ENCODE results near the gene PKD2.

DNA sequence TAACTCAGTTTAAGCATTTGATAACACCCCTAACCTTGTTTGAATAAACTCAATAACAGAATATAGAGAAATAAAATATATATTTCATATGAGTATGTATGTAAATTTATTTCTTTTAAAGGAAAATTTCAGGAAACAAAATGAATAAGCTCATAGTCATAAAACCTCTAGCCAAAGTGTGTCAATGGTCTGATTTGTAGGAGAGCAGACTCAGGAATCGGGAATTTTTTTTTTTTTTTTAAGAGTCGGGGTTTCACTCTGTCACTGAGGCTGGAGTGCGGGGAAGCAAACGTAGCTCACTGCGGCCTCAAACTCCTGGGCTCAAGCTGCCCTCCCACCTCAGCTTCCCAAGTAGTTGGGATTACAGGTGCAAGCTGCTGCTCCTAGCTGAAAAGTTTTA is 2.4 kb downstream of the PKD2 start:
- TF ChIP-seq POLR2AphosphoS5 (IDR thresholded peaks at IDR 0.05), result no peak
- no peak for TF ChIP-seq EZH2 (IDR thresholded peaks at IDR 0.05; ENCODE audit: borderline replicate concordance, insufficient read depth, low read length, poor library complexity, severe bottlenecking)
- no peak for TF ChIP-seq CTCF (IDR thresholded peaks at IDR 0.05; ENCODE audit: poor library complexity, severe bottlenecking)
- TF ChIP-seq SMC3 (conservative IDR thresholded peaks at IDR 0.05; ENCODE audit: poor library complexity), result no peak
- no peak for TF ChIP-seq TAF1 (IDR thresholded peaks at IDR 0.05; ENCODE audit: low read depth)
- TF ChIP-seq EP300 (conservative IDR thresholded peaks at IDR 0.05; ENCODE audit: poor library complexity, severe bottlenecking), result no peak
- TF ChIP-seq, protein P1, sequence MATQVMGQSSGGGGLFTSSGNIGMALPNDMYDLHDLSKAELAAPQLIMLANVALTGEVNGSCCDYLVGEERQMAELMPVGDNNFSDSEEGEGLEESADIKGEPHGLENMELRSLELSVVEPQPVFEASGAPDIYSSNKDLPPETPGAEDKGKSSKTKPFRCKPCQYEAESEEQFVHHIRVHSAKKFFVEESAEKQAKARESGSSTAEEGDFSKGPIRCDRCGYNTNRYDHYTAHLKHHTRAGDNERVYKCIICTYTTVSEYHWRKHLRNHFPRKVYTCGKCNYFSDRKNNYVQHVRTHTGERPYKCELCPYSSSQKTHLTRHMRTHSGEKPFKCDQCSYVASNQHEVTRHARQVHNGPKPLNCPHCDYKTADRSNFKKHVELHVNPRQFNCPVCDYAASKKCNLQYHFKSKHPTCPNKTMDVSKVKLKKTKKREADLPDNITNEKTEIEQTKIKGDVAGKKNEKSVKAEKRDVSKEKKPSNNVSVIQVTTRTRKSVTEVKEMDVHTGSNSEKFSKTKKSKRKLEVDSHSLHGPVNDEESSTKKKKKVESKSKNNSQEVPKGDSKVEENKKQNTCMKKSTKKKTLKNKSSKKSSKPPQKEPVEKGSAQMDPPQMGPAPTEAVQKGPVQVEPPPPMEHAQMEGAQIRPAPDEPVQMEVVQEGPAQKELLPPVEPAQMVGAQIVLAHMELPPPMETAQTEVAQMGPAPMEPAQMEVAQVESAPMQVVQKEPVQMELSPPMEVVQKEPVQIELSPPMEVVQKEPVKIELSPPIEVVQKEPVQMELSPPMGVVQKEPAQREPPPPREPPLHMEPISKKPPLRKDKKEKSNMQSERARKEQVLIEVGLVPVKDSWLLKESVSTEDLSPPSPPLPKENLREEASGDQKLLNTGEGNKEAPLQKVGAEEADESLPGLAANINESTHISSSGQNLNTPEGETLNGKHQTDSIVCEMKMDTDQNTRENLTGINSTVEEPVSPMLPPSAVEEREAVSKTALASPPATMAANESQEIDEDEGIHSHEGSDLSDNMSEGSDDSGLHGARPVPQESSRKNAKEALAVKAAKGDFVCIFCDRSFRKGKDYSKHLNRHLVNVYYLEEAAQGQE (IDR thresholded peaks at IDR 0.05; ENCODE audit: borderline replicate concordance), result no peak
- no peak for TF ChIP-seq MXI1 (conservative IDR thresholded peaks at IDR 0.05; ENCODE audit: poor library complexity, severe bottlenecking)

Data from neural cell (in vitro differentiated cells).